HL-60 (cell line): Measurements from ENCODE around the gene CNDP1.

Source experiments
- CTCF ChIP-seq: IDR thresholded peaks from one replicate; pipeline ENCODE4 v1.5.1; 2011; ENCODE audit warnings: low read length, control low read depth, inconsistent platforms; ENCODE audit not compliant: insufficient read depth
- GABPA ChIP-seq: IDR thresholded peaks from 2 replicates; pipeline ENCODE4 v1.6.1; 2012; ENCODE audit warnings: low read depth
- POLR2AphosphoS5 ChIP-seq: IDR thresholded peaks from 2 replicates; pipeline ENCODE4 v1.6.1; 2012; ENCODE audit warnings: low read depth
- REST ChIP-seq: IDR thresholded peaks from 2 replicates; pipeline ENCODE4 v1.6.1; 2012; ENCODE audit warnings: low read depth; ENCODE audit not compliant: insufficient replicate concordance
- SPI1 ChIP-seq: IDR thresholded peaks from 2 replicates; pipeline ENCODE4 v1.6.1; 2012; ENCODE audit warnings: low read depth, mild to moderate bottlenecking, borderline replicate concordance

GRCh38 chr18:74630804-74631203 is 96.5 kb downstream of the CNDP1 start:
- TF ChIP-seq CTCF (no peak), POLR2AphosphoS5 (no peak), GABPA (no peak), REST (no peak), SPI1 (no peak)
